ENCODE results near the gene DUSP23.
A peak's percentile ranks its signal among the peaks of the same experiment; 100 is the strongest.

The DUSP23 gene

GRCh38 chr1:159780583-159781582 lies at the start of gene DUSP23:
DUSP23 (plus strand) TSS chr1:159780962; CDS start chr1:159781101, 139 bp downstream.
- DNase-seq, result peak; percentile 93 to 96

GRCh38 chr1:159737238-159737916 lies 43.4 kb upstream of the DUSP23 start:
- no peak for DNase-seq

DNA sequence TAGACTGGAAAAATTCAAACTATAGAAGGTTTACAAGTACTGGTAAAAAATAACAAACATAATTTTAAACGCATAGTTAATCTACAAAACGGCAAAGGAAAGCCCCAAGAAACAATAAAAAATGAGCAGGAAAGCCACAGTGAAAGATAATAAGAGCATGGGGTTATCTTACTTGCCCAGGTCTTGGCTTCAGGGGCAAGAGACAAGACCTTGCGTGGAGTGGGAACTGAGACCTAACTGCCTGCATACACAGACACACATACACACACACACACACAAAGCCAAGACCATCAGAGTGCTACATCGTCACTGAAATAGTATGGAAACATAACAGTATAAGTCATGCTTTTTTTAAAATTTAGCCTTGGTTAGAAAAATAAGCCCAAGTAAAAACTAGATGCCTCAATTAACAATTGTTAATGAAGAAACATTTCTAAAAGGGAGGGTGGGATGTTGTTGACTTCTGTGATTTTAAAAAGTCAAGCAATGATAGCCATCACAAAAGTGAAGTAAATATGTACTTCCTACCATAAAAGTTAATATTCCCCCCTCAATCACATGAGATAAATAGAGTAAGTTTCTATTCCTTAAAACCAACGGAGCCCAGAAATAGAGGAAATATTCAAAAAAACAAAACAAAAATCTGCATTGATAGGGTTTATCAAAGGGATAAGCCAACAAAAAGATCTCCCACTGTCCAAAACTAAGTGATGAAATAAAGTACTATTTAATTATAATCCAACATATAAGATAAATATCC lies 36.9 kb upstream of the DUSP23 start:
- no peak for DNase-seq

GRCh38 chr1:159746666-159747065 lies 34.1 kb upstream of the DUSP23 start:
- DNase-seq, result no peak

DNA sequence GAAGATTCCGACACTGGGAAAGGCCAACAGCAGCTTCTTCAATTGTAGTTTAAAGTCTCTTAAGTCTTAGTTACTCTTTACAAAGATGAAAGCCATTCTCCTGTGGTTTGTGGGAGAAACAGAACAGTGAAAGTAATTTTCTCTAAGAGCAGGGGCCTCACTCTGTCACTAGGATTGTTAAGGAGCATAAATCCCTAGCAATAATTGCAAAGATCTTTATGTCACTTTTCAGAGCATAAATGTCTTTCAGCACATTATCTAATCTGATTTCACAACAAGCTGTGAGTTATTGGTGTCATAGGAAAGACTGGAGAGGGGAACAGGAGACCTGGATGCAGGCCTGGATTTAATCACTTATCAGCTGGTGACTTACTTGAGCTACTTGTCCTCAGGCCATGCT lies 32.4 kb upstream of the DUSP23 start:
- no peak for DNase-seq

DNA sequence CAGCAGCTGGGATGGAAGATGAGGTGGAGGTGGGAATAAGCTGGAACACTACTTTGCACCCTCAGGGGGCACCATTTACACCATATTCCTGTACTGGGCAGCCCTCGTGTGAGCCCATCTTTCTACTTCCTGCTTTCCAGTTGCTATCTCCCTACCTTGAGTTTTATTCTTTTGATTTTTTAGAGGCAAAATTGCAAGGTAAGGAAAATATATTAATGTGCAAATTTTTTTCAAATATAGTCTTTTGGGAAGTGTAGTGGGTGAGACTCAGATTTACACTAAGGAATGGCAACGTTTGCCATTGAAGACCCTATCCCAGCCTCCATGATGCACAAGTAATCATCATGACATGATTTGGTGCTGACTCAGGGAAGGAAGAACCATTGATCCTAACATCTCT lies 31.1 kb upstream of the DUSP23 start:
- DNase-seq, result no peak

- DNase-seq, result no peak
Measured at GRCh38 chr1:159750621-159751020, 30.1 kb upstream of the DUSP23 start.

DNA sequence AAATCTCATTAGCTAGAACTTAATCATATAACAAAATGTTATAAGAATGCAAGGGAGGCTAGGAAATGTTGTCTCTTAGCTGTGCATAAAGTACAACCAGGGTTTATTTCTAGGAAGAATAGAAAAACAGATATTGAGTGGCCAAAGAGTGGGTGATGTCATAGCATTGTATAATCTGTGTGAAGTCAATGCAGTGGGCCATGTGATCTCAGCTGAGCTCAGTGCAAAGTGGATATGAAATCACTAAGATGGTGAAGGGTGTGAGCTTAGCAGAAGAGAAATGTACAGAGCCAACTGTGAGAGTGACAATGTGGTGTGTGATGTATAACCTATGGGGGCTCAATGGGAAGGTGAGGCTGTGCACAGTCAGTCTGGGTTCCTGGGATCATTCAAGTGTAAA lies 29.7 kb upstream of the DUSP23 start:
- no peak for DNase-seq

DNA sequence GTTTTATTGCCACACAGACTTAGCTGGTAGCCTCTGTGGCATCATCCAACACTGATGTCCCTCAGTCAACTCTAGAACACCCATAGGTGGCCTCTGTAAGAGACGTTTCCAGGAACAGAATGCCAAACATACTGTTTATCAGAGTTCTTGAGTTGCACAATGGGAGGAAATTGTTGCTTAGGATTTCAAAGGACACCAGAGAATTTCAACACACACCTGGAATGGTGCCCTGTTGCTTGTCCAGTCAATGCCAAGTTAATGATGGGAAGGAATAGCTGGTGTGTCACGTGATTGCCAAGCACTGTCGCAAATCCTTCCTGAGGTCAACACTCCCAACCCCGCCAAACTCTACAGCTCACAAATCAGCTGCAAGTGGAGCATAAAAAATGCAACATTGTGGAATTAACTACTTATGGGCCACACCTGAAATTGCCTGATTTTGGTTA lies 28.6 kb upstream of the DUSP23 start:
- DNase-seq, result no peak

- no peak for DNase-seq
Measured at GRCh38 chr1:159753386-159753785, 27.4 kb upstream of the DUSP23 start.

GRCh38 chr1:159755451-159756007 lies 25.2 kb upstream of the DUSP23 start:
- DNase-seq, result no peak

GRCh38 chr1:159756397-159756796 lies 24.4 kb upstream of the DUSP23 start:
- no peak for DNase-seq

DNA sequence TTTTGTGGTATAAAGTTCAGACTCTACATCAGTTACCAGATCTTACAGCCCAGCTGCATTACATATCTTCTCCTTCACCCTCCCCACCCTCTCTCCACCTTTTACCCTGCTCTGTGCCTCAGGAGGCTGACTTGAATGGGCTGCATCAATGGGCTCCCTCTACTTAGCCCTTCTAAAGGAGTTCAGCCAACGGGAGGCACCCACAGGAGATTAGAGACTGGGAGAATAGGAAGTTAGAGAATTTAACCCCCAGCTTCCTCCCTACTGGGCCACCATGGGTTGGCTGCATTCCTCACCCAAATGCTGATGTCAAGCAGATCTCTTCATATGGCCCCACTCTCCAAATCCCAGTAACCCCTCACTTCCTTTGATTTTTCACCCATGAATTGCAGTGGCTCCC lies 17.1 kb upstream of the DUSP23 start:
- no peak for DNase-seq

DNA sequence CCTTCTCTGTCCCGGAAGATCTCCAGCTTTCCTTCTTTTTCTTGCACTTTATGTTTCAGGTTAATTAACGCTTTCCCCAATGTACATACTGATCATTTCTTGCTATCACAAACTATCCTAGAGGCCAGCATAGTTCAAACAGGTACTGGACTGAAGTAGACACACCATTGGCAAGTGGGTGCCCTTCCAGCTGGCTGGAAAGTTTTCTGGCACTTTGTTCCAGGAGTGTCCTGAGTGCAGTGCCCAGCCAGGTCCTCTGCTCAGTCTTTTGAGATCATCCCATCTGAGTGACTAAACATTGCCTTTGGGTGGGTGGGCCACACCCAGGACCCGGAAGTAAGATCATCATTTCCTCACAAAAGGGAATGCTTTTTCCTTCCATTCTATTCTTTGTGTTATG lies 15.0 kb upstream of the DUSP23 start:
- DNase-seq, result no peak

GRCh38 chr1:159771127-159771895 lies 9.5 kb upstream of the DUSP23 start:
- DNase-seq, result no peak

DNA sequence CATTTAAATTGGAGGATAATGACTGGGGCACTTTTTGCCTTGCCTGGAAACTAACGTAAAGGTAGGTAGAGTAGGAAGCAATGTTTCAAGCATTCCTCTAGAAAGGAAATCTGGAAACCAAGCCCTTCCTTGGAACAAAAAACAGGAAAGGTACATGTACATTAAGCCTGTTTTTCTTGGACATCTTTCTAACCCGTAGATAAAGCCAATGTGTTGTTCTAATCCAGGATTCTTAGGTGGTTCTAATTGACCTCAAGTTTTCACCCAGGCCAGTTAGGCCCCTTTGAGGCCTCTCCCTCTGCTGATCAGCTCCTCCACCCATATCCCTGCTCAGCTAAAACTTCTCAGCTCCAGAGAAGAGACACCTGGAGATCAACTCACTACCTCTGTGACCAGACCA lies 6.3 kb upstream of the DUSP23 start:
- no peak for DNase-seq

- DNase-seq, result no peak
Measured at GRCh38 chr1:159775716-159776115, 5.0 kb upstream of the DUSP23 start.

- no peak for DNase-seq
Measured at GRCh38 chr1:159778266-159778665, 2.5 kb upstream of the DUSP23 start.

DNA sequence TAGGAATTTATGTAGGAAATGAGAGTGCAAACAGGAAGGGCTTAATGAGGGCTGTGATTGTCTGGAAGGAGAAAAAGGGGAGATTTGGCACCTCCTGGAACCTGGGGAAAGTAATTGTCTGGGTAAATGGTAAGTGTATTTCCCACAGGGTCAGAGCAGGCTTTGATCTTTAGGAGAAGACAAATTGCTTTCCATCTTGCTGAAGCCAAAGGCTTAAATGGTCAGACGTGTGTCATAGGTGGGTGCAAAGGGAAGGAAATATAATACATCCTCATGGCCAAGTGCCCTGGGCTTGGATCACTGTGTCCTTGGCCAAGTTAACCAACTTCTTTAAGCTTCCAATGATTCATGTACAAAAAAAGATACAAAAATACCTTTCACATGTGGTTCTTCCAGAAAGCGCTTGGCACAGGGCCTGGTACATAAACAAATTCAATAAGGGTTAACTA lies 1.3 kb upstream of the DUSP23 start:
- DNase-seq, result no peak

DNA sequence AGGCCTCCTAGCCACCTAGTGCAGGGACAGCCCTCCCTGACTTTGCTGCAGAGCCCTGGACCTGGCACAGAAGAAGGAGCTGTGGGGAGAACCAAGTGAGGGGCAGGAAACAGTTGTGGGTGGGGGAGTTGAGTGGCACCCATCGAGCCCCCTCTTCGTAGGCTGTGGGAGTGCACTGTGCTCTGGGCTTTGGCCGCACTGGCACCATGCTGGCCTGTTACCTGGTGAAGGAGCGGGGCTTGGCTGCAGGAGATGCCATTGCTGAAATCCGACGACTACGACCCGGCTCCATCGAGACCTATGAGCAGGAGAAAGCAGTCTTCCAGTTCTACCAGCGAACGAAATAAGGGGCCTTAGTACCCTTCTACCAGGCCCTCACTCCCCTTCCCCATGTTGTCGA lies 1.2 kb downstream of the DUSP23 start:
- no peak for DNase-seq

DNA sequence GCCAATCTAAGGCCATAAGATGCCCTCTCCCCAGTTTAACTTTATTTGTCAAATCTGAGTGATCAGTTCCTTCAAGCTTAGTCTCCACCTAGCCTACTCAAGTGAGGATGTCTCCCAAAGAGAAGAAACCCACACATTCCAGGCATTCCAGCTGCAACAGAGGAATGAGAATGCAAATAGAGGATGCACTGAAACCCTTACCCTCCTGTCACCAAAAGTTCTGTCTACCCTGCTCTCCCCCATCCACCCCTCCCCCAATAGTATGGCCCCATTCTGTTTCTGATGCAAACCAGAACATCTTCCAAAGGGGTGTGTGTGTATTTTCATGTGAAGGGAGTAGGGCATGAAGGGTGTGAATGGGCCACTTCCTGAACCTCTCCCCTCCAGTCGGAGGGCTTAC lies 3.0 kb downstream of the DUSP23 start:
- no peak for DNase-seq

GRCh38 chr1:159786465-159786864 lies 5.7 kb downstream of the DUSP23 start:
- no peak for DNase-seq

Measured in stimulated activated CD4-positive, alpha-beta T cell treated with anti-CD3 and anti-CD28 coated beads, Interleukin-4, amount 100 ng/mL, for 4 hours (primary cell).